Endothelial cell of umbilical vein (primary cell): Measurements from ENCODE around the gene UBASH3A. TPM values are rescaled to one million over a fixed set of nuclear protein-coding genes. Genes with fewer than 3 reads are reported as not detected.

Experiments used
- BruUV-seq: library from RNA; stranded (reverse); fragments of 400-500 nt; replicated peaks from 2 replicates; lab custom pipeline; 2021; lab: Mats Ljungman, UMichigan
- CTCF ChIA-PET: fragments of 300-600, 350-600 bp; sonication (Branson Sonifier 250); formaldehyde crosslinking; loops from one replicate; lab custom pipeline; 2021; ENCODE audit warnings: antibody characterized with exemption, inconsistent platforms; lab: Charles Lee
- POLR2A ChIA-PET: fragments of 300-600, 350-600 bp; sonication (Branson Sonifier 250); formaldehyde crosslinking; loops from one replicate; lab custom pipeline; 2021; ENCODE audit warnings: antibody characterized with exemption, inconsistent platforms; lab: Charles Lee
- DNase-seq: peaks from one replicate; pipeline ENCODE4 v3.0.0-alpha.2; 2011; ENCODE audit warnings: low read depth, low spot score
- FAIRE-seq: peaks from 2 replicates; lab custom pipeline; 2011; peaks lifted over from hg19 to GRCh38; lab: Jason Lieb, UNC
- H2AFZ ChIP-seq: 2 replicates; pipeline ENCODE4 v1.6.0; 2012; ENCODE audit warnings: low read depth, low read length, control low read depth, inconsistent platforms
- H3K27ac ChIP-seq: 2 replicates; pipeline ENCODE4 v1.5.1; 2011; ENCODE audit warnings: low read depth, mild to moderate bottlenecking, control low read depth, low read length, moderate library complexity; ENCODE audit not compliant: insufficient read depth
- H3K27me3 ChIP-seq, 2 experiments: 2 replicates each; pipeline versions ENCODE4 v1.6.0 to v1.6.1; 2011; ENCODE audit warnings: low read length in 2 of 2, mixed read lengths in 1 of 2; ENCODE audit not compliant: control insufficient read depth in 2 of 2, insufficient read depth in 2 of 2
- H3K36me3 ChIP-seq, 2 experiments: 2 replicates in 1 of 2; 3 replicates in 1 of 2; pipeline ENCODE4 v1.5.1; 2011; ENCODE audit warnings: low read length in 2 of 2, mild to moderate bottlenecking in 1 of 2, moderate library complexity in 1 of 2; ENCODE audit not compliant: control insufficient read depth in 2 of 2, insufficient read depth in 2 of 2; ENCODE audit errors: extremely low read depth in 1 of 2
- H3K4me1 ChIP-seq: 3 replicates; pipeline ENCODE4 v1.5.1; 2011; ENCODE audit warnings: mild to moderate bottlenecking, low read length; ENCODE audit not compliant: control insufficient read depth, insufficient read depth; ENCODE audit errors: extremely low read depth
- H3K4me2 ChIP-seq: 2 replicates; pipeline ENCODE4 v1.6.1; 2011; ENCODE audit warnings: low read length, control low read depth, mixed read lengths; ENCODE audit not compliant: insufficient read depth
- H3K4me3 ChIP-seq, 3 experiments: fragments of 200-600 bp in 1 of 3; sonication (generic), shearing (Covaris generic) in 1 of 3; replicated peaks in 1 of 3; 2 replicates each; pipeline ENCODE4 v1.5.1; 2011 to 2016; ENCODE audit warnings: control low read depth in 3 of 3, low read length in 3 of 3, mild to moderate bottlenecking in 2 of 3, inconsistent platforms in 1 of 3, low read depth in 1 of 3, moderate library complexity in 1 of 3; ENCODE audit not compliant: insufficient read depth in 1 of 3
- H3K79me2 ChIP-seq: 2 replicates; pipeline ENCODE4 v1.6.0; 2012; ENCODE audit warnings: low read length, inconsistent platforms; ENCODE audit not compliant: control insufficient read depth, insufficient read depth
- H3K9ac ChIP-seq: replicated peaks from 2 replicates; pipeline ENCODE3; 2011; ENCODE audit warnings: low read length, control low read depth; ENCODE audit not compliant: insufficient read depth; ENCODE audit errors: extremely low read depth
- H3K9me1 ChIP-seq: replicated peaks from 3 replicates; pipeline ENCODE4 v1.6.0; 2011; ENCODE audit warnings: mild to moderate bottlenecking, low read length; ENCODE audit not compliant: control insufficient read depth, insufficient read depth; ENCODE audit errors: extremely low read depth
- H3K9me3 ChIP-seq: replicated peaks from 2 replicates; pipeline ENCODE4 v1.5.1; 2012; ENCODE audit warnings: low read length, inconsistent platforms; ENCODE audit not compliant: control insufficient read depth, insufficient read depth
- H4K20me1 ChIP-seq: replicated peaks from 2 replicates; pipeline ENCODE3; 2011; ENCODE audit warnings: mild to moderate bottlenecking, low read length; ENCODE audit not compliant: control insufficient read depth, insufficient read depth; ENCODE audit errors: extremely low read depth
- EZH2 ChIP-seq: IDR thresholded peaks from 2 replicates; pipeline ENCODE4 v1.6.1; 2012; ENCODE audit warnings: borderline replicate concordance, low read depth, mild to moderate bottlenecking, moderate library complexity, low read length, inconsistent platforms; ENCODE audit not compliant: severe bottlenecking
- MYC ChIP-seq: IDR thresholded peaks from one replicate; pipeline ENCODE4 v1.6.1; 2011; ENCODE audit warnings: mild to moderate bottlenecking, low read depth, low read length
- POLR2AphosphoS5 ChIP-seq: IDR thresholded peaks from 2 replicates; pipeline ENCODE4 v1.6.1; 2012; ENCODE audit warnings: low read depth, mild to moderate bottlenecking, control low read depth, low read length, moderate library complexity; ENCODE audit not compliant: insufficient read depth
- dilution Hi-C: fragments of 300-500 bp; cut with MboI; formaldehyde crosslinking; loops from one replicate; pipeline ENCODE4 v1.15.0; 2019; ENCODE audit warnings: low sequenced_read_pairs; ENCODE audit not compliant: extremely low pct_ligation_motif_present
- intact Hi-C: fragments of 100-400 bp; cut with micrococcal nuclease; formaldehyde crosslinking; loops from one replicate; pipeline ENCODE4 v1.10.0; 2022
- polyA plus RNA-seq, 4 experiments: library from polyadenylated mRNA; depleted of rRNA in 3 of 4; stranded (reverse) in 3 of 4; unstranded in 1 of 4; fragments of >200 nt; gene quantifications; 2 replicates each; pipeline versions ENCODE4 v1.2.1 to v1.2.3, GENCODE V29; 2011 to 2012; ENCODE audit warnings: missing spikeins in 1 of 4
- total RNA-seq: library from RNA; stranded (reverse); gene quantifications from 2 replicates; pipeline ENCODE4 v1.2.3, GENCODE V29; 2021

Gene UBASH3A
- total and polyA plus RNA-seq, 2 donors (not counting 3 experiments of a cell fraction or from before 2014, with no cell fraction given): not detected

DNA sequence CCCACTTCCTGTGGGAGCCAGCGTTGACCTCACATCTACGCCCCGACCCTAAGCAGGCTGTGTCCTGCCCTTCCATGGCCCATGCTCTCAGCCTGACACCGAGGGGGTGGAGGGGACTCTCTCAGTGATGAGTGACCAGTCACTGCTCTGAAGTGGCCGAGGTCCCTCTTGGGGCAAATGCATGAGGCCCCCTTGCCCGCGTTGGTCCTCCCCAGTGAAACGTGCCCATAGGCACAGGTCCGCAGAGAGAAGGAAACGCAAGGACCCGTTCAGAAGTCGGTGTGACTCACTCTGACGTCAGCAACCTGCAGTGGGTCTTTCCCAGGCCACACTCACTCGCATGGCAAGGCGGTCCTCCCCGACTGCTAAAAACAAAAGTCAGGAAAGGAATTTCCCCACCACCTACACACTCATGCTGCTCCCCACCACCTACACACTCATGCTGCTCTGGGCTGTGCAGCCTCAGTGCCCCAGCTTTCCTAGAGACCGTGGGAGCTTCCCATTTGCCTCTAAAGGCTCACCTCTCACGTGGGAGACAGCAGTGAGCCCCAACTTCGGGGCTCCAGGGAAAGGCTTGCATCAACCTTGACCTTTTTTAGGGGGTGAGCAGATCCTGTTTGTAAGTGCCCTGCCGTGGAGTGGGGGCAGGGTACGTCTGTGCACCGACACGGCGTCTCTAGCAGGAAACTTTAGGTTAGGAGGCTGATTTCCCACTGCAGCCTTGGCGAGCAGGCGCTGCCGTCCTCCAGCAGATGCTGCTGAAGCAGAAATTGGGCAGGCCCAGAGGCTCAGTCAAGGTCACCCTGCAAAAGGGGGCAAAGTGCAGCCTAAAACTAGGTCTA lies 11.4 kb downstream of the UBASH3A start:
- FAIRE-seq (no peak), DNase-seq (peak; percentile 16)
- no peak overlapping the region for H3K9ac ChIP-seq
- dilution Hi-C loops (no loop called here), intact Hi-C loops (no loop called here)
- no peak overlapping the region for H3K4me3 ChIP-seq
- ChIA-PET POLR2A (no interaction called here), CTCF (no interaction called here)
- no TSS peak for BruUV-seq
- no peak overlapping the region for H2AFZ ChIP-seq
- no peaks in the 10 kb centered on the region for H3K79me2 ChIP-seq
- peaks cover 3 to 10% of the 10 kb centered on the region in 2 experiments for H3K27me3 ChIP-seq
- H4K20me1 ChIP-seq: no peaks in the 10 kb centered on the region
- no peaks in the 10 kb centered on the region for H3K4me1 ChIP-seq
- no peak overlapping the region for H3K4me2 ChIP-seq
- TF ChIP-seq POLR2AphosphoS5 (no peak), EZH2 (no peak), MYC (no peak)
- H3K36me3 ChIP-seq: no peaks in the 10 kb centered on the region
- no peaks in the 10 kb centered on the region for H3K9me3 ChIP-seq
- H3K9me1 ChIP-seq: no peaks in the 10 kb centered on the region
- no peak overlapping the region for H3K27ac ChIP-seq

DNA sequence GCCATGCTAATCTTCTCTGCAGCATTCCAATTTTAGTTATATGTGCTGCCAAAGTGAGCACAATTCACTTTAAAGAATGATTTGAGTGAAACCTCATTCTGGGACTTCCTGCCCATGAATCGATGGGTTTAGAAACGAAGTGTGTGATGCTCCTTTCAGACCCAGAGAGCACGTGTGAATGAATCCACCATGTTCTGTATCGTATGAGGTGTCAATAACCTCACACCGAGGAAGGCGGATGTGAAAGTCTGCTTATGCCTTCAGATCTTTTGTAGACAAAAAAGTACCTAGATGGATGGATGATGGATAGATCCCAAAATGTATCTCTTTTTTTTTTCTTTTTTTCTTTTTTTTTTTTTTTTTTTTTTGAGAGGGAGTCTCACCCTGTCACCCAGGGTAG lies 13.8 kb downstream of the UBASH3A start:
- Histone ChIP-seq H3K9ac (no peak overlapping the region), H2AFZ (no peak overlapping the region), H4K20me1 (no peaks in the 10 kb centered on the region), H3K27ac (no peak overlapping the region), H3K9me1 (no peaks in the 10 kb centered on the region), H3K4me2 (no peak overlapping the region), H3K36me3 (no peaks in the 10 kb centered on the region), H3K79me2 (no peaks in the 10 kb centered on the region), H3K27me3 (peaks cover 6 to 25% of the 10 kb centered on the region in 2 experiments), H3K4me3 (no peak overlapping the region), H3K9me3 (no peaks in the 10 kb centered on the region), H3K4me1 (no peaks in the 10 kb centered on the region)
- dilution Hi-C loops: no loop called here
- ChIA-PET POLR2A (no interaction called here), CTCF (no interaction called here)
- DNase-seq (no peak), FAIRE-seq (no peak)
- no TSS peak for BruUV-seq
- intact Hi-C loops: no loop called here
- no peak for TF ChIP-seq MYC
